GM19099 (cell line): ENCODE results near the gene SLC4A4.

Experiments used
- POLR2A ChIP-seq: IDR thresholded peaks from 3 replicates; pipeline ENCODE4 v1.6.1; 2011; ENCODE audit warnings: low read depth; ENCODE audit not compliant: insufficient read length; ENCODE audit errors: extremely low read depth

SLC4A4 gene

DNA sequence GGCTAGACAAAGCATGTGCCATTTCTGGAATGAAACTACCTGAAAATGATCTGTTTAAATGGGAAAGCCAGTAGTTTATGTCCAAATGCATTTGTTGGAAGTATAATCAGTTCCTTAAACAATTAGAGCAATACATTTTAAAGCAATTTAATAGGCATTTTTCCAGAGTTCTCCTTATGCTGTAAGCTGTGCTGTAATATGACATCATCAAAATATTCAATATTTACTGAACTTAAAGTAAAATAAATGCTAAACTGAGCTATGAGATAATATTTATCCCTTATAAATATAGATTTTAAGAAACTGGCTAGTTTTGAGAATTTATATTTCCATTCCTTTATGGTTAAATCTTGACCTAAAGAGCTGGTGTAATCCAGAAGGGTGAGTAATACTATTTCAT lies 7.9 kb downstream of the SLC4A4 start:
- TF ChIP-seq POLR2A = no peak

DNA sequence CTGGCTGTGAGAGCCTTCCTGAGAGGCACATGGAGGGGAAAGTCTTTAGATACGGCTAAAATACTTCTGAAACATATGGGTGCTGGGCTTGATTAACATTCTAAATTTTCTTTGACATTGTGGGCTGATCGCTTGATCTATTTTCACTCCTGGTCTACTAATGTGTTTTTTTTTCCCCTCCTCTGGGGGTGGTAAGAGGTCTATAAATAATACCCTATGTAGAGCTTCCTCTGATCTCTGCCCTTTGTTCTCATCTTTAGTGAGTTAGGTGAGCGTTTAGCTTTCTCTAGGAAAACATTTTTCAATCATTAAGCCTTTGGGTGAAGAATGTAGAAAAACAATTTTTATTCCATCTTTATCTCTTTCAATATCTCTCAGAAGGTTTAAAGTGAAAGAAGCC lies 9.8 kb downstream of the SLC4A4 start:
- TF ChIP-seq POLR2A = no peak

DNA sequence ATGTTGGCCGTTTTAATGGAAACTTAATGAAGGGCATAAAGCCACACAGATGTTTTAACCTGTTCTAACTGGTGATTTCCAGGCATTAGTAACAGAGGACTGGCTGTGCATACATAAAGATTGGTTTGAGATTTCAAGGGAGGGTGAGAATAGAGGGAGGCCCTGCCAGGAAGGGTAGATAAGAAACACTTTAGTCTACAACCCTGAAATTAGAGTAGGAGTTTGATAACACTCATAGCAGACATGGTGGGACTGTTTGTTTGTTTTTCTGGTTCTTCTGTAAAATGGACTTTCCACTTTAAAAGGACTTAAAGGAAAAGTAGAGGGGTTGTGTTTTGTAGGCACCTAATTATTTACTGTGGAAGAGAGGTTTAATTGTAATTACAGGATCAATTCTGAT lies 16.2 kb downstream of the SLC4A4 start:
- TF ChIP-seq POLR2A = no peak

DNA sequence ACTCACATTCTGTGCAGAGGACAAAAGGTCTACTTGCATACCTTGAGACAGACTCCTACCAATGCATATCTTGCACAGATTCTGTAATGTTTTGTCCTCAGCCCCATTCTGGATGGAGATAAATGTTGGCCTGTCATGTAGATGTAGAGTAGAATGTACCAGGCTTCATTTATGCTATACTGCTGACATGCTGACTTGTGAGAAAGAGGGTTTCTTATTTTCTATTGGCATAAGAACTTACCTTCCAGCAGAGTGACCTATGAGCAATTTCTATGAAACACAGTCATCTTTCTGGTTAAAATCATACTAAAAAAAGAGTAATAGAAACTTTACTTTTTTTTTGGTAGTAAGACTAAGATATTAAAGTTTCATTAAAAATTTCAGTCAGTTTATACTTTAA lies 17.2 kb downstream of the SLC4A4 start:
- TF ChIP-seq POLR2A = no peak

- no peak for TF ChIP-seq POLR2A
Measured at GRCh38 chr4:71356924-71357663, 18.3 kb downstream of the SLC4A4 start.

- TF ChIP-seq POLR2A = no peak
Measured at GRCh38 chr4:71360844-71361243, 22.0 kb downstream of the SLC4A4 start.

DNA sequence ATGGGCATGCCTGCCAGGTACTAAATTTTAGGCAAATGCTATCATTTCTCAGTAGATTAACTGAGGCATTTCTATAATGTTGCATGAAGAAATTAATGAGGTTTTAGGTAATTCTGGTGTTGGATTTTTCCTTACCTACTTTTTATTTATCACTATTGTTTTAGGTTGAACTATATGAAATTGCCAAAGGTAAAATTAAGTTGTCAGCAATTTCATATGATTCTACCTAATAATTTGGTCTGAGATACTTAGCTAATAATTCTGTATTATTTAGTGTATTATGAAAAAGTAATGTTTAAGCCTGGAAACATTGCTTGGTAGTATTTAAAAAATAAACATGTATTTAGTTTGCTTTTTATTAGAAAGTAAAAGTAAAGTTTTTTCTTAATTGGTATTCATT lies 22.7 kb downstream of the SLC4A4 start:
- TF ChIP-seq POLR2A = no peak

GRCh38 chr4:71366766-71367165 lies 27.9 kb downstream of the SLC4A4 start:
- TF ChIP-seq POLR2A = no peak

GRCh38 chr4:71367546-71367945 lies 28.7 kb downstream of the SLC4A4 start:
- no peak for TF ChIP-seq POLR2A

- no peak for TF ChIP-seq POLR2A
Measured at GRCh38 chr4:71368906-71369305, 30.1 kb downstream of the SLC4A4 start.

- no peak for TF ChIP-seq POLR2A
Measured at GRCh38 chr4:71369536-71369935, 30.7 kb downstream of the SLC4A4 start.

DNA sequence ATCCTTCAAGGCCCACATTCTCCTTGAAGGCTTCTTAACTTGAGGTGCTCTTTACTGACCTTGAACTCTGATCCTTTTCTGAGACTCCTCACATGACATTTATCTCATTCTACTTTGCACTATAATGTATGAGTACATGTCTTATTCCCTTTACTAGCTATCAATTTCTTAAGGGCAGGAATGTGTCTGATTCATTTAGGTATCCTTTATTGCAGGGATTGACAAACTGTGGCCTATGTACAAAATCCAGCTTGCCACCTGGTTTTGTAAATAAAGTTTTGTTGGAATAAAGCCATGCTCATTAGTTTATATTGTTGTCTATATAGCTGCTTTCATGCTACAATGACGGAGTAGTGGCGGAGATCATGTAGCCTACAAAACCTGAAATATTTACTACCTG lies 36.7 kb downstream of the SLC4A4 start:
- no peak for TF ChIP-seq POLR2A

- no peak for TF ChIP-seq POLR2A
Measured at GRCh38 chr4:71377561-71377960, 38.7 kb downstream of the SLC4A4 start.

- no peak for TF ChIP-seq POLR2A
Measured at GRCh38 chr4:71379126-71379525, 40.3 kb downstream of the SLC4A4 start.

GRCh38 chr4:71380788-71381187 lies 42.0 kb downstream of the SLC4A4 start:
- no peak for TF ChIP-seq POLR2A

- TF ChIP-seq POLR2A = no peak
Measured at GRCh38 chr4:71382125-71382899, 43.5 kb downstream of the SLC4A4 start.
